Prostate gland (tissue), 2 donors: ENCODE results near the gene CAPN1. TPM values are rescaled to one million over a fixed set of nuclear protein-coding genes. Genes with fewer than 3 reads are reported as not detected.
"Not testable (repeated sequence)": the region's sequence is repeated elsewhere in the genome, so short reads cannot be mapped to it uniquely, and the experiment has no call there.

Experiments used
- DNase-seq: peaks from one replicate; pipeline ENCODE4 v3.0.0-alpha.2; 2019; ENCODE audit warnings: low spot score
- H3K27ac ChIP-seq, 2 donors: fragments of 200-600 bp; sonication (generic); 2 replicates each; pipeline ENCODE4 v1.5.1; 2017 to 2019
- H3K27me3 ChIP-seq: fragments of 200-600 bp; sonication (generic); replicated peaks from 2 replicates; pipeline ENCODE4 v1.5.1; 2019; ENCODE audit not compliant: insufficient read depth
- H3K36me3 ChIP-seq, 2 donors: fragments of 200-600 bp; sonication (generic); 1 replicate in 1 of 2; 2 replicates in 1 of 2; pipeline versions ENCODE4 v1.5.1 to v1.8.1; 2017 to 2019
- H3K4me1 ChIP-seq: fragments of 200-600 bp; sonication (generic); replicated peaks from 2 replicates; pipeline ENCODE4 v1.5.1; 2019
- H3K4me3 ChIP-seq, 2 donors: fragments of 200-600 bp; sonication (generic); 2 replicates each; pipeline ENCODE4 v1.5.1; 2017 to 2019
- H3K9me3 ChIP-seq: fragments of 200-600 bp; sonication (generic); 2 replicates; pipeline ENCODE4 v1.5.1; 2017
- CTCF ChIP-seq, 4 experiments: fragments of 200-600 bp in 2 of 4; fragments of 450-650 bp in 2 of 4; sonication (generic) in 2 of 4; IDR thresholded peaks; 1 replicate in 3 of 4; 2 replicates in 1 of 4; pipeline ENCODE4 v1.5.1; 2016 to 2019; ENCODE audit warnings: antibody characterized with exemption in 4 of 4, mild to moderate bottlenecking in 2 of 4, moderate library complexity in 2 of 4
- POLR2A ChIP-seq: fragments of 450-650 bp; IDR thresholded peaks from one replicate; pipeline ENCODE4 v1.6.1; 2016; ENCODE audit warnings: antibody characterized with exemption, mild to moderate bottlenecking
- POLR2AphosphoS5 ChIP-seq: sonication (generic); formaldehyde crosslinking; IDR thresholded peaks from one replicate; pipeline ENCODE4 v1.6.1; 2017; ENCODE audit warnings: antibody characterized with exemption
- WGBS: methylation state at CpG from one replicate; pipeline ENCODE4 v1.1.5; 2018; 5-methylcytosine and 5-hydroxymethylcytosine counted together
- intact Hi-C: fragments of 100-400 bp; cut with DNase I; formaldehyde crosslinking; loops from one replicate; pipeline ENCODE4 v1.14.2; 2022
- total RNA-seq, 2 donors: library from RNA; depleted of rRNA; stranded (reverse); fragments of >200 nt; gene quantifications; one replicate each; pipeline ENCODE4 v1.1.0, GENCODE V29; 2016

The CAPN1 gene
- total RNA-seq, 2 donors from 2014 or later, result 215 to 374 TPM

DNA sequence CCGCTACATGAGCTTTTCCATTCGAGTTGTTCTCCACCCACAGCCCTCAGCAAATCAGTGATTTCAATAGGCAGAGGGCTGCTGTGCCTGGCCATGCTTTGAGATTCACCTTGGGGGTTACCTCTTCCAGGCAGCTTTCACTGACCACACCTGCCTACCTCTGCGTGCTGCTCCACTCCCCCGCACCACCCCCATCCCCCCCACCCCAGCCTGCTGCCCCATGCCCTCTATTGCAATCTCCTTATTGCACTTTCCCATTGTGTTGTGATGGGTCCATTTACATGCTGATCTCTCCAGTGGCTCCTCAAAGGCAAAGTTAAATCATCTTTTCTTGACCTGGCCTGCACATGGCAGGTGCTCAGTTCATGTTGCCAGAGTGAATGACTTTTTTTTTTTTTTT lies 62.1 kb downstream of the CAPN1 start:
- no peak overlapping the region for H3K27ac ChIP-seq
- no peak overlapping the region for H3K4me3 ChIP-seq
- H3K36me3 ChIP-seq, result no peaks in the 10 kb centered on the region
- H3K9me3 ChIP-seq, result no peaks in the 10 kb centered on the region
- TF ChIP-seq CTCF (IDR thresholded peaks at IDR 0.05) (no peak), POLR2A (no peak), POLR2AphosphoS5 (no peak)
- WGBS, result 49% methylated on average over 4 of the region's 4 CpGs
- intact Hi-C loops, result no loop called here
- no peak for DNase-seq
- no peaks in the 10 kb centered on the region for H3K4me1 ChIP-seq
- H3K27me3 ChIP-seq, result no peaks in the 10 kb centered on the region

GRCh38 chr11:65245046-65245445 lies 63.3 kb downstream of the CAPN1 start:
- H3K27ac ChIP-seq, H3K4me1 ChIP-seq, H3K27me3 ChIP-seq, DNase-seq, H3K9me3 ChIP-seq, intact Hi-C loops, H3K36me3 ChIP-seq, H3K4me3 ChIP-seq: not testable (repeated sequence)
- WGBS, result 97% methylated on average over 8 of the region's 8 CpGs

- DNase-seq, result no peak
- H3K27me3 ChIP-seq, result no peaks in the 10 kb centered on the region
- H3K36me3 ChIP-seq, result no peaks in the 10 kb centered on the region
- H3K4me3 ChIP-seq, result no peak overlapping the region
- H3K9me3 ChIP-seq, result no peaks in the 10 kb centered on the region
- no peak overlapping the region for H3K27ac ChIP-seq
- TF ChIP-seq CTCF (IDR thresholded peaks at IDR 0.05) (no peak), POLR2A (no peak), POLR2AphosphoS5 (no peak)
- H3K4me1 ChIP-seq, result no peaks in the 10 kb centered on the region
- intact Hi-C loops, result no loop called here
- 57% methylated on average over 5 of the region's 5 CpGs for WGBS
Measured at GRCh38 chr11:65246506-65246905, 64.8 kb downstream of the CAPN1 start.

- H3K9me3 ChIP-seq, DNase-seq, H3K4me3 ChIP-seq, H3K27ac ChIP-seq, H3K27me3 ChIP-seq, intact Hi-C loops, H3K4me1 ChIP-seq, H3K36me3 ChIP-seq: not testable (repeated sequence)
- 78% methylated on average over 9 of the region's 9 CpGs for WGBS
Measured at GRCh38 chr11:65248184-65248710, 66.5 kb downstream of the CAPN1 start.

- no peak for TF ChIP-seq POLR2A
- TF ChIP-seq POLR2AphosphoS5, result peak; percentile 44
- TF ChIP-seq CTCF (IDR thresholded peaks at IDR 0.05), result no peak
- intact Hi-C loops, result no loop called here
- H3K4me3 ChIP-seq, result no peak overlapping the region
- no peaks in the 10 kb centered on the region for H3K4me1 ChIP-seq
- H3K36me3 ChIP-seq, result no peaks in the 10 kb centered on the region
- H3K27ac ChIP-seq, result no peak overlapping the region
- H3K9me3 ChIP-seq, result no peaks in the 10 kb centered on the region
- peak; percentile 16 for DNase-seq
- H3K27me3 ChIP-seq, result no peaks in the 10 kb centered on the region
- WGBS, result 68% methylated on average over 9 of the region's 9 CpGs
Measured at GRCh38 chr11:65251476-65251875, 69.7 kb downstream of the CAPN1 start.

- TF ChIP-seq POLR2AphosphoS5 (no peak), POLR2A (no peak), CTCF (IDR thresholded peaks at IDR 0.05) (no peak)
- Histone ChIP-seq H3K27ac (no peak overlapping the region), H3K4me3 (no peak overlapping the region), H3K9me3 (no peaks in the 10 kb centered on the region), H3K36me3 (no peaks in the 10 kb centered on the region), H3K27me3 (no peaks in the 10 kb centered on the region), H3K4me1 (no peaks in the 10 kb centered on the region)
- 88% methylated on average over 6 of the region's 6 CpGs for WGBS
- intact Hi-C loops, result no loop called here
- no peak for DNase-seq
Measured at GRCh38 chr11:65254724-65255123, 73.0 kb downstream of the CAPN1 start.
